B cell (primary cell): Measurements from ENCODE around the gene HOXA3. TPM values are rescaled to one million over a fixed set of nuclear protein-coding genes. Genes with fewer than 3 reads are reported as not detected.

ENCODE experiments used
- ATAC-seq: fragments of 200-7000 bp; cut with Tn5 transposase; one replicate; pipeline ENCODE4 v1.10.0; 2021; ENCODE audit warnings: low read depth, mild to moderate bottlenecking, moderate number of reproducible peaks, moderate library complexity
- CTCF ChIA-PET: fragments of 350-600 bp; sonication (Branson Sonifier 250); formaldehyde crosslinking; loops from one replicate; lab custom pipeline; 2021; ENCODE audit warnings: antibody characterized with exemption, inconsistent platforms; lab: Charles Lee
- POLR2A ChIA-PET: fragments of 350-600 bp; sonication (Branson Sonifier 250); formaldehyde crosslinking; loops from one replicate; lab custom pipeline; 2021; ENCODE audit warnings: antibody characterized with exemption; lab: Charles Lee
- DNase-seq: peaks from one replicate; pipeline ENCODE4 v3.0.0; 2013
- H2AFZ ChIP-seq: 2 replicates; pipeline ENCODE4 v1.6.1; 2012; ENCODE audit warnings: mild to moderate bottlenecking, low read depth, low read length; ENCODE audit not compliant: insufficient read depth, poor library complexity, severe bottlenecking
- H3K27ac ChIP-seq, 2 donors: 1 replicate in 1 of 2; 2 replicates in 1 of 2; pipeline ENCODE4 v1.5.1; 2012 to 2013; ENCODE audit warnings: low read length in 2 of 2, mild to moderate bottlenecking in 2 of 2, moderate library complexity in 1 of 2
- H3K27me3 ChIP-seq, 4 experiments: fragments of 200-600 bp in 1 of 4; sonication (generic) in 1 of 4; replicated peaks in 1 of 4; 1 replicate in 2 of 4; 2 replicates in 2 of 4; pipeline versions ENCODE4 v1.6.1 to v1.7.0; 2013 to 2016; ENCODE audit warnings: low read length in 3 of 4, mild to moderate bottlenecking in 2 of 4, mixed read lengths in 1 of 4, moderate library complexity in 1 of 4; ENCODE audit not compliant: insufficient read depth in 4 of 4, control insufficient read depth in 3 of 4; ENCODE audit errors: control extremely low read depth in 1 of 4
- H3K36me3 ChIP-seq, 2 experiments: replicated peaks in 1 of 2; 1 replicate in 1 of 2; 2 replicates in 1 of 2; pipeline versions ENCODE4 v1.6.1 to v1.7.1; 2013; ENCODE audit warnings: low read length in 1 of 2; ENCODE audit not compliant: insufficient read depth in 2 of 2, control insufficient read depth in 1 of 2; ENCODE audit errors: control extremely low read depth in 1 of 2, extremely low read depth in 1 of 2
- H3K4me1 ChIP-seq, 2 donors: fragments of 200-600 bp in 1 of 2; sonication (generic) in 1 of 2; 1 replicate in 1 of 2; 2 replicates in 1 of 2; pipeline versions ENCODE4 v1.5.1 to v1.6.1; 2013 to 2017; ENCODE audit warnings: low read length in 2 of 2; ENCODE audit not compliant: control insufficient read depth in 2 of 2, insufficient read depth in 2 of 2
- H3K4me2 ChIP-seq: replicated peaks from 2 replicates; pipeline ENCODE3; 2012; ENCODE audit warnings: mild to moderate bottlenecking, low read depth, low read length; ENCODE audit not compliant: poor library complexity, severe bottlenecking
- H3K4me3 ChIP-seq, 5 experiments: fragments of 200-600 bp in 1 of 5; sonication (generic) in 1 of 5; 1 replicate in 3 of 5; 2 replicates in 2 of 5; pipeline versions ENCODE4 v1.5.1 to v1.7.0; 2011 to 2016; ENCODE audit warnings: low read length in 4 of 5, mild to moderate bottlenecking in 4 of 5, low read depth in 2 of 5, control low read depth in 1 of 5, moderate library complexity in 1 of 5; ENCODE audit not compliant: insufficient read depth in 1 of 5; ENCODE audit errors: control extremely low read depth in 1 of 5, extremely low read depth in 1 of 5
- H3K79me2 ChIP-seq: fragments of 200-600 bp; sonication (generic); one replicate; pipeline ENCODE4 v1.6.0; 2016; ENCODE audit warnings: low read length; ENCODE audit not compliant: control insufficient read depth, insufficient read depth
- H3K9ac ChIP-seq: fragments of 200-600 bp; sonication (generic); 2 replicates; pipeline ENCODE4 v1.6.1; 2017; ENCODE audit warnings: mild to moderate bottlenecking, low read length, moderate library complexity
- H3K9me3 ChIP-seq, 3 donors: one replicate each; pipeline versions ENCODE4 v1.6.1 to v1.7.1; 2013; ENCODE audit warnings: low read length in 2 of 3; ENCODE audit not compliant: control insufficient read depth in 2 of 3, insufficient read depth in 1 of 3; ENCODE audit errors: control extremely low read depth in 1 of 3
- H4K20me1 ChIP-seq: 2 replicates; pipeline ENCODE4 v1.6.0; 2012; ENCODE audit warnings: mild to moderate bottlenecking, low read length; ENCODE audit not compliant: insufficient read depth, control insufficient read depth, poor library complexity, severe bottlenecking
- H3K27ac Mint-ChIP-seq: one replicate; pipeline ENCODE4 v1.8.0; 2021; ENCODE audit warnings: mixed read lengths
- H3K27me3 Mint-ChIP-seq: one replicate; pipeline ENCODE4 v1.8.0; 2021; ENCODE audit warnings: mixed read lengths
- H3K4me1 Mint-ChIP-seq: one replicate; pipeline ENCODE4 v1.8.0; 2021; ENCODE audit warnings: mixed read lengths
- H3K4me3 Mint-ChIP-seq: one replicate; pipeline ENCODE4 v1.8.0; 2021; ENCODE audit warnings: mixed read lengths
- H3K9me3 Mint-ChIP-seq: one replicate; pipeline ENCODE4 v1.8.0; 2022; ENCODE audit warnings: mixed read lengths; ENCODE audit not compliant: insufficient read depth
- EZH2 ChIP-seq: IDR thresholded peaks from 2 replicates; pipeline ENCODE4 v1.6.1; 2012; ENCODE audit warnings: borderline replicate concordance, low read depth, mild to moderate bottlenecking, moderate library complexity, low read length; ENCODE audit not compliant: insufficient read depth, poor library complexity, severe bottlenecking
- WGBS: methylation state at CpG from one replicate; pipeline ENCODE4 v1.1.5; 2013; ENCODE audit warnings: missing lambda C conversion rate; ENCODE audit not compliant: insufficient coverage; 5-methylcytosine and 5-hydroxymethylcytosine counted together
- intact Hi-C: fragments of 100-400 bp; cut with micrococcal nuclease; formaldehyde crosslinking; loops from one replicate; pipeline ENCODE4 v1.10.0; 2022
- polyA plus RNA-seq: library from polyadenylated mRNA; depleted of rRNA; stranded (reverse); fragments of >200 nt; gene quantifications from 2 replicates; pipeline ENCODE4 v1.2.3, GENCODE V29; 2012
- total RNA-seq, 2 donors: library from RNA; stranded (reverse); fragments of 120-200 nt in 1 of 2; gene quantifications; 1 replicate in 1 of 2; 2 replicates in 1 of 2; pipeline versions ENCODE4 v1.2.3 to v1.2.4, GENCODE V29; 2013 to 2022
- TF ChIP-seq, protein P1 (sequence below): fragments of 200-600 bp; IDR thresholded peaks from one replicate; pipeline ENCODE4 v1.8.0; 2022; ENCODE audit warnings: antibody characterized with exemption, mild to moderate bottlenecking

Gene HOXA3
- total and polyA plus RNA-seq, 2 donors (not counting 1 experiment from before 2014, with no cell fraction given), result 0.07 TPM; not detected in 1

GRCh38 chr7:27097686-27098577 is 54.5 kb downstream of the HOXA3 start:
- peaks cover 0 to 81% (median 55%) of the 10 kb centered on the region in 4 experiments for H3K27me3 ChIP-seq

More at GRCh38 chr7:27097686-27098577, 54.5 kb downstream of the HOXA3 start:
- Histone ChIP-seq H3K79me2 (no peaks in the 10 kb centered on the region), H3K4me1 (peaks cover 44 to 49% of the 10 kb centered on the region in 2 donors), H3K27ac (no peak overlapping the region), H3K4me2 (peak overlapping the region; percentile 97), H4K20me1 (peaks cover 12% of the 10 kb centered on the region), H3K9me3 (peaks cover 0 to 28% (median 0%) of the 10 kb centered on the region in 3 donors), H3K9ac (peak overlapping the region; percentile 91), H2AFZ (no peak overlapping the region), H3K36me3 (no peaks in the 10 kb centered on the region), H3K4me3 (peak overlapping the region in 1 of 5 experiments; percentile 77)
- DNase-seq, result peak; percentile 21
- Mint-ChIP-seq H3K27me3 (peaks cover 61% of the 10 kb centered on the region), H3K4me1 (peaks cover 44% of the 10 kb centered on the region), H3K4me3 (peak overlapping the region; percentile 88), H3K9me3 (no peaks in the 10 kb centered on the region), H3K27ac (no peak overlapping the region)
- TF ChIP-seq, protein P1, sequence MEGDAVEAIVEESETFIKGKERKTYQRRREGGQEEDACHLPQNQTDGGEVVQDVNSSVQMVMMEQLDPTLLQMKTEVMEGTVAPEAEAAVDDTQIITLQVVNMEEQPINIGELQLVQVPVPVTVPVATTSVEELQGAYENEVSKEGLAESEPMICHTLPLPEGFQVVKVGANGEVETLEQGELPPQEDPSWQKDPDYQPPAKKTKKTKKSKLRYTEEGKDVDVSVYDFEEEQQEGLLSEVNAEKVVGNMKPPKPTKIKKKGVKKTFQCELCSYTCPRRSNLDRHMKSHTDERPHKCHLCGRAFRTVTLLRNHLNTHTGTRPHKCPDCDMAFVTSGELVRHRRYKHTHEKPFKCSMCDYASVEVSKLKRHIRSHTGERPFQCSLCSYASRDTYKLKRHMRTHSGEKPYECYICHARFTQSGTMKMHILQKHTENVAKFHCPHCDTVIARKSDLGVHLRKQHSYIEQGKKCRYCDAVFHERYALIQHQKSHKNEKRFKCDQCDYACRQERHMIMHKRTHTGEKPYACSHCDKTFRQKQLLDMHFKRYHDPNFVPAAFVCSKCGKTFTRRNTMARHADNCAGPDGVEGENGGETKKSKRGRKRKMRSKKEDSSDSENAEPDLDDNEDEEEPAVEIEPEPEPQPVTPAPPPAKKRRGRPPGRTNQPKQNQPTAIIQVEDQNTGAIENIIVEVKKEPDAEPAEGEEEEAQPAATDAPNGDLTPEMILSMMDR, result no peak
- TF ChIP-seq EZH2, result no peak
- ChIA-PET CTCF (interaction anchor here (1.1 to 1.5 kb wide), 2 partner anchors 51 to 53 kb away, joined by 3 to 4 read pairs; no protein-coding TSS in a partner anchor), POLR2A (interaction anchor here (0.7 kb wide), 1 partner anchor 1459 kb away, joined by 11 read pairs; no protein-coding TSS in a partner anchor)
- intact Hi-C loops, result loop anchor here (2.0 to 5.0 kb wide), 4 partner anchors 233 to 1236 kb away; partner anchors contain the start of gene SKAP2
- WGBS, result 34% methylated on average over 31 of the region's 35 CpGs
- no peak for ATAC-seq
